GM13976 (cell line): ENCODE results near the gene GRID1.

Experiments
- DNase-seq: peaks from one replicate; pipeline ENCODE4 v3.0.0; 2012; ENCODE audit warnings: low spot score
- in situ Hi-C: fragments of 300-500 bp; cut with MboI; formaldehyde crosslinking; loops from one replicate; pipeline ENCODE4 v1.12.0; 2022; ENCODE audit warnings: low sequenced_read_pairs, mixed read lengths, inconsistent platforms; ENCODE audit not compliant: unreplicated experiment
- TF ChIP-seq, protein P1 (sequence below): IDR thresholded peaks from 2 replicates; pipeline ENCODE4 v1.5.1; 2012; ENCODE audit warnings: borderline replicate concordance, mild to moderate bottlenecking; ENCODE audit not compliant: insufficient read depth; ENCODE audit errors: extremely low read depth, missing control alignments, control extremely low read depth

GRID1 gene

GRCh38 chr10:85789125-85789524 is 577.5 kb downstream of the GRID1 start:
- in situ Hi-C loops: no loop called here
- no peak for DNase-seq
- TF ChIP-seq, protein P1, sequence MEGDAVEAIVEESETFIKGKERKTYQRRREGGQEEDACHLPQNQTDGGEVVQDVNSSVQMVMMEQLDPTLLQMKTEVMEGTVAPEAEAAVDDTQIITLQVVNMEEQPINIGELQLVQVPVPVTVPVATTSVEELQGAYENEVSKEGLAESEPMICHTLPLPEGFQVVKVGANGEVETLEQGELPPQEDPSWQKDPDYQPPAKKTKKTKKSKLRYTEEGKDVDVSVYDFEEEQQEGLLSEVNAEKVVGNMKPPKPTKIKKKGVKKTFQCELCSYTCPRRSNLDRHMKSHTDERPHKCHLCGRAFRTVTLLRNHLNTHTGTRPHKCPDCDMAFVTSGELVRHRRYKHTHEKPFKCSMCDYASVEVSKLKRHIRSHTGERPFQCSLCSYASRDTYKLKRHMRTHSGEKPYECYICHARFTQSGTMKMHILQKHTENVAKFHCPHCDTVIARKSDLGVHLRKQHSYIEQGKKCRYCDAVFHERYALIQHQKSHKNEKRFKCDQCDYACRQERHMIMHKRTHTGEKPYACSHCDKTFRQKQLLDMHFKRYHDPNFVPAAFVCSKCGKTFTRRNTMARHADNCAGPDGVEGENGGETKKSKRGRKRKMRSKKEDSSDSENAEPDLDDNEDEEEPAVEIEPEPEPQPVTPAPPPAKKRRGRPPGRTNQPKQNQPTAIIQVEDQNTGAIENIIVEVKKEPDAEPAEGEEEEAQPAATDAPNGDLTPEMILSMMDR: no peak

DNA sequence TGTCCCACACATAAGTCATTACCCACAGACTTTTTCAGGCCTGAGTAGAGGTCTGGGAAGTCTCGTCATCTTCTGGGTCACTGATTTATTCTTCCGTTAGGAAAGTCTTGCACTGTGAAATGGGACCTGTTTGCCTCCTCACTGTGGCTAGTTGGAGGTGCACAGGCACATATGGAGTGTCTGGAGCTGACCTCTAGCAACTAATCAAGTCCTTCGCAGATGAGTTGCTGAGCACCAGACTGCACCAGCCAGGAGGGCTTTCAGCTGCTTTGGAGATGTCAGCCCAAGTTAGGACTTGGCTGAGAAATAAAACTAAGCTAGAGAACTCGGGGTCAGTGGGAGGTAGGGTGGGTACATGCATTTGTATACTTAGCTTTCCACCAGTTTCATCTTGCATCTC is 578.0 kb downstream of the GRID1 start:
- TF ChIP-seq, protein P1: no peak
- in situ Hi-C loops: no loop called here
- DNase-seq: no peak

DNA sequence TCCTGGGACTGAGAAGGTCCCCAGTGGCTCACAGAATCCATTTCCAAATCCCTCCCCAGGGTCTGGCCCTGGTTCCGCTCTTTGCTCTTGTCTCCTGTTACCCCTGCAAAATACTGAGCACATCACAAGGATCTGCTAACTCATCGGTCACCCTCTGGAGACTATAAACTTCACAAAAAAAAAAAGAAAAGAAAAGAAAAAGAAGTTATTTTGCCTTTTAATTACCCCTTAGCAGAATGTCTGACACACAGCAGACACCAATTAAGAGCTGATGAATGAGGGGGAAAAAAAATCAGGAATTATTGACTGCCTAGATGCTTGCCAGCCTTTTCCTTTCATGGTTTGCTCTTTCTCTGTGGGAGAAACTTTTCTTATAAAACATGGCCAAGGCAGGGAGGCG is 578.7 kb downstream of the GRID1 start:
- in situ Hi-C loops: no loop called here
- DNase-seq: no peak
- TF ChIP-seq, protein P1: no peak

DNA sequence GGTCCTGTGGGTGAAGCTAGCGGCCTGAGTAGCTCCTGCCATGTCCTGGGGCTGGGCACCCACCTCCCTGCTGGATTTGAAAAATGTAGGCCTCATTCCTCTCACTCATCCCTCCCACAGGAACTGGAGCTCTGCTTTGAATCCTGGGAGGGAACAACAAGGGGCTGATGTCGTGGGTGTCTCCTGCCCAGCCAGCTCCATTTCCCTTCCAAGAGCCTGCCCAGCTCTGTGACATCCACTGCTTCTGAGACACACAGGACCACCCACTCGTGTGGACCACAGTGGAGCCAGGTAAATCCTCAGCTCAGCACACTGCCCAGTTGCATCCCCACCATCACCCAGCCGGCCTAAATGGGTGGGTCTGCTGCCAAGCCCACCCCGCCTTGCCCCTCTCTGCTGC is 579.2 kb downstream of the GRID1 start:
- no peak for DNase-seq
- in situ Hi-C loops: no loop called here
- TF ChIP-seq, protein P1: no peak

DNA sequence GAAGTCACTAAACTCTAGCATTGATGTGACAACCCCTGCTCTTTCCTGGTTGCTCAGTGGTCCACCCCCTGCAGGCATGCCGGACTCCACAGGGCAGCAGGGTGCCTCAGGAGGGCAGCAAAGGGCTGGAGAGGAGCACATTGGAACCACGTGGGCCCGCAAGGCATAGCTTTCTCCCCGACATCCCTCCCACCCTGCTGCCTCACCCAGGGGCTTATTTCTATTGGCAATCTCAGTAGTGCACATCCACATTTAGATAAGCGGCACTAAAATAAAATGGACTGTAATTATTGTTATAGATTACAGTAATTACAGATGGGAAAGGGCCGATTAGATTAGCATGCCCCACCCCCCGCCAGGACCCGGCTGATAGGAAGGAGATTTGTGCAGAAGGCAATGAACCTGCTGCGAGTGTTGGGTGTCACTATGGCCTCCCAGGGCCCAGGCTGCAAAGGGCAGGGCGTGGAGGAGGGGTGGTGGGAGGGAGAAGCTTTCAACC is 580.1 kb downstream of the GRID1 start:
- TF ChIP-seq, protein P1: no peak
- in situ Hi-C loops: no loop called here
- DNase-seq: no peak

- DNase-seq: no peak
- TF ChIP-seq, protein P1: no peak
- in situ Hi-C loops: no loop called here
These were observed 581.8 kb downstream of the GRID1 start for GRCh38 chr10:85784792-85785191.

DNA sequence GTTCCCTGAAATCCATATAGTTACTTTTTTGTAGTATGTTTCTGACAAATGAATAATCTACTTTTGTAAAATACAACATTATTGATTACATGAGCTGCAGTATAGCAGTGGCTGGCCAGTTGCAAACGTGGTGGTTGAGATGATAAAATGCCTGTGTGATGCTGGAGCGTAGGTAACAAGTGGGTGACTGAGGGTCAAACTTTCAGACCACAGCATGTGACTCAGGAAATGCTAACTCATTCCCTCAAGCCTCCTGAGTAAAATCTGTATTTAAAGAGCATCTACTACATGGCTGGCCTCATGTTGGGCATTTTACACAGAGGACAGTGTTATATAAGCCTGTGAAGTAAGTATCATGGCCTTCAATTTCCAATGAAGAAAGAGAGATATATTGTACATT is 585.2 kb downstream of the GRID1 start:
- TF ChIP-seq, protein P1: no peak
- in situ Hi-C loops: no loop called here
- no peak for DNase-seq
